ENCODE results near the gene SPDYE8. TPM values are rescaled to one million over a fixed set of nuclear protein-coding genes. Genes with fewer than 3 reads are reported as not detected.
"Not testable (repeated sequence)": the region's sequence is repeated elsewhere in the genome, so short reads cannot be mapped to it uniquely, and the experiment has no call there.

The SPDYE8 gene
- total RNA-seq, 1 experiment from 2014 or later, result 0.24 TPM

- DNase-seq (ENCODE audit: low read depth in 1 of 2, low spot score in 2 of 2); H3K27ac ChIP-seq; H3K27me3 ChIP-seq (replicated peaks); H3K4me1 ChIP-seq (replicated peaks); H3K36me3 ChIP-seq; H3K9me3 ChIP-seq (replicated peaks); H3K4me3 ChIP-seq: not testable (repeated sequence)
These were observed 58.1 kb downstream of the SPDYE8 start for GRCh38 chr7:72971505-72971904.

Other genes with a start within 250 kb of the SPDYE8 start
- gene TYW1B, start 201.6 kb downstream of the SPDYE8 start, total RNA-seq (2014; rRNA removed; shearing (Covaris generic)), result 4.5 and 4.6 TPM in 2 replicates
- gene POM121, start 104.7 kb downstream of the SPDYE8 start, total RNA-seq (2014; rRNA removed; shearing (Covaris generic)), result 5.4 and 5.8 TPM in 2 replicates
- not detected in 2 replicates for gene TRIM74, start 60.3 kb downstream of the SPDYE8 start, total RNA-seq (2014; rRNA removed; shearing (Covaris generic))
- not detected in 2 replicates for gene SPDYE11, start 28.1 kb upstream of the SPDYE8 start, total RNA-seq (2014; rRNA removed; shearing (Covaris generic))
- gene SPDYE9, start 56.3 kb upstream of the SPDYE8 start, total RNA-seq (2014; rRNA removed; shearing (Covaris generic)), result not detected in 2 replicates